Panc1 (cell line): ENCODE results near the gene PDE4A.

Experiments used
- REST ChIP-seq, 2 experiments: IDR thresholded peaks; 2 replicates each; pipeline ENCODE4 v1.6.1; 2011 to 2012; ENCODE audit warnings: low read depth in 2 of 2, control low read depth in 1 of 2, low read length in 1 of 2, mild to moderate bottlenecking in 1 of 2, moderate library complexity in 1 of 2; ENCODE audit not compliant: insufficient read depth in 1 of 2
- SIN3A ChIP-seq: IDR thresholded peaks from 2 replicates; pipeline ENCODE4 v1.6.1; 2012; ENCODE audit warnings: low read depth, mild to moderate bottlenecking, low read length, moderate library complexity, borderline replicate concordance; ENCODE audit not compliant: insufficient read depth
- TCF7L2 ChIP-seq: IDR thresholded peaks from 2 replicates; pipeline ENCODE4 v1.6.1; 2011; ENCODE audit warnings: mild to moderate bottlenecking, low read depth, low read length, inconsistent platforms

GRCh38 chr19:10417541-10418234 lies 2.6 kb upstream of the PDE4A start:
- TF ChIP-seq SIN3A, result no peak
- peak; percentile 99 for TF ChIP-seq TCF7L2
- no peak for TF ChIP-seq REST (IDR thresholded peaks at IDR 0.05; ENCODE audit: insufficient read depth in 1 of 2, low read depth in 2 of 2, low read length in 1 of 2)
